Mucosa of rectum (tissue), 2 donors: ENCODE measurements around the gene PRPF40A.

Source experiments
- H3K27ac ChIP-seq, 2 donors: one replicate each; pipeline ENCODE4 v1.7.0; 2013; ENCODE audit warnings: inconsistent platforms in 2 of 2, low read depth in 2 of 2, low read length in 2 of 2
- H3K27me3 ChIP-seq, 2 donors: one replicate each; pipeline ENCODE4 v1.7.0; 2013; ENCODE audit warnings: low read length in 2 of 2; ENCODE audit not compliant: control insufficient read depth in 2 of 2, insufficient read depth in 2 of 2
- H3K36me3 ChIP-seq, 2 donors: one replicate each; pipeline ENCODE4 v1.7.0; 2013; ENCODE audit warnings: low read length in 2 of 2; ENCODE audit not compliant: control insufficient read depth in 2 of 2, insufficient read depth in 2 of 2
- H3K4me1 ChIP-seq, 2 donors: one replicate each; pipeline ENCODE4 v1.7.0; 2013; ENCODE audit warnings: low read length in 2 of 2, mild to moderate bottlenecking in 1 of 2; ENCODE audit not compliant: control insufficient read depth in 2 of 2, insufficient read depth in 2 of 2
- H3K4me3 ChIP-seq, 2 donors: one replicate each; pipeline ENCODE4 v1.7.0; 2013; ENCODE audit warnings: low read length in 2 of 2
- H3K9ac ChIP-seq, 2 donors: one replicate each; pipeline ENCODE4 v1.7.0; 2013; ENCODE audit warnings: low read length in 2 of 2, low read depth in 1 of 2, mild to moderate bottlenecking in 1 of 2
- H3K9me3 ChIP-seq, 2 donors: one replicate each; pipeline ENCODE4 v1.7.0; 2013; ENCODE audit warnings: low read length in 2 of 2; ENCODE audit not compliant: control insufficient read depth in 2 of 2
- donor health status: healthy.
- donor health status: Normal muscosa, but diverticular disease.

PRPF40A gene

DNA sequence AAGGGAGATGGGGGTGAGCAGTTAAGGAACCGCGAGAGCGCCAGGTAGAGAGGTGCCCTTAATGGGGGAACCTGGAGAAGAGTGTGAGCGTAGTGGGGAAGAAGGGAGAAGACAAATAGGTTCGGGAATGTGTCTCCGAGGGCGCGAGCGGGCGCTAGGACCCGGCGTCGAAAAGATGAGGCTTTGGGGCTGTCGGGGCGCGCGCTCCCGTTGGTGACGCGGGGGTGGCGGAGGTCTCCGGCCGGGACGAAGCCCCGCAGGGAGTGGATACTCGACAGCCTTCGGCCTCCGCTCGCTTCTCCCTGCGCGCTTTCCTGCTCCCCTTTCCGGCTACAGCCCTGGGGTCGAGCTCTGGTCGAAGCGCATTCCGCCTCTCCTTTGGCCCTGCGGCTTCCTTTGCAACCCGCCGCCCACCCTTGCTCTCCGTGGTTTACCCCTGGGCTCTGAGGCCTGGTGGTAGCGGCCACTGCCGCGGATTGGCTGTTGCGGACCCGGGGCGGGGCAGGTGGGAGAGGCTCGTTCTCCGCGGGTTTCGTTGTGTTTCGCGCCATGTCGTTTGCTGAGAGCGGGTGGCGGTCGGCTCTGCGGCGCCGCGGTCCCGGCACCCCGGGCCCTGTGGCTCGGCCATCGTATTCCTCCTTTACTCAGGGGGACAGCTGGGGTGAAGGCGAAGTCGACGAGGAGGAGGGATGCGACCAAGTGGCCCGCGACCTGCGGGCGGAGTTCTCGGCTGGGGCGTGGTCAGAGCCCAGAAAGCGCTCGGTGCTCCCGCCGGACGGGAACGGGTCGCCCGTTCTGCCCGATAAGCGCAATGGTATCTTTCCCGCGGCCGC lies 1.0 kb upstream of the PRPF40A start, which contains the start of gene ARL6IP6:
Gene ARL6IP6 (plus strand): TSS at position 545 of the 833 bp plus-strand sequence. CDS start 5 bp downstream, at position 550.
- Histone ChIP-seq H3K9ac (peak within 1 kb of the TSS; percentile 90 to 97), H3K27me3 (no peaks in the 10 kb centered on the region), H3K4me3 (peak within 1 kb of the TSS; percentile 99 to 100), H3K9me3 (no peaks in the 10 kb centered on the region), H3K4me1 (peaks cover 15 to 17% of the 10 kb centered on the region in 2 donors), H3K36me3 (peaks cover 3 to 6% of the 10 kb centered on the region in 2 donors), H3K27ac (peak within 1 kb of the TSS; percentile 99 to 100)

DNA sequence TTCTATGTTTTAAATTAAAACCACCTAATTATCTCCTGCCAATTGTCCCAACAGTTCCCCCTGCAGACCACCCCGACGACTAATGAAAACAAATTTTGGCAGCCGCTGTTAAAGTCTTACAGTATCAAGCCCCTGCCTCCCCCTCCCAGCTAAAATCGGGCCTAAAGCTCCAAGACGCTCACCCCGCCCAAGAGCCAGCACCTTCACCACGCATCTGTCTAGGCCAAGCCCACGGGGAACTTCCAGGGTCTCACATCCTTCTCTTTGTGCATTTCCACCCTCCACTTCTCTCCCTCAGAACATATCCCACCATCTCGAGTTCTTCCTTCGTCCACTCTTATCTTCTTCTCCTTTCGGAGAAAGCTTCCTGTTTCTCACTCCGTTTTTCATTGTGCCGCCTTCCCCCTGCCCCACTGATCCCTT lies 445 bp downstream of the PRPF40A start:
- Histone ChIP-seq H3K9me3 (no peaks in the 10 kb centered on the region), H3K4me1 (peaks cover 15 to 17% of the 10 kb centered on the region in 2 donors), H3K27me3 (no peaks in the 10 kb centered on the region), H3K4me3 (peak overlapping the region; percentile 99 to 100), H3K27ac (peak overlapping the region; percentile 99 to 100), H3K36me3 (peaks cover 6 to 7% of the 10 kb centered on the region in 2 donors), H3K9ac (peak overlapping the region; percentile 90 to 95)

DNA sequence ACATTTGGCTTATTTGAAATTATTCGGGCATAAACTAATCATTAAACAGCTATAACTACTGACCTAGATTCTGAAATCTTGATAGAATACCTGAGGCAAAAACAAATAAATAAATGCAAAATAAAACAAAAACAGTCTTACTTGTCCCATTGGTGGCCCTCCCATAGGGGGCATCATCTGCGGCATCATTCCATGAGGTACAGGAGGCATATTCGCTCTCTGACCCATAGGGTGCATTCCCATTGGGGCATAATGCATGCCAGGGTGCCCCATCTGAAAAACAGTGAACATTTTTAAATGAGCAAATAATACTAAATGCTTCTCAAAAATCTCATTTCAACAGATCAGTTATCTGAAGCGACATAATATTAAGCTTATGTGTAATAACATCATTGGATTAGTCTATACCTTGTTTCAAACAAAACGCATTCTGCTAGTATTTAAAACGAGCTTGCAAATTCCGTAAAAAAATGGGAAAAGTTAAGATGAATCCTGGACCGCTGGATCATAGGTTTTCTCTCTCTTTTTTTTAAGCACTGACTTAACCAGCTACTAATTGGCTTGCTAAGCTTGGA lies 1.3 kb downstream of the PRPF40A start:
- H3K4me3 ChIP-seq: peak overlapping the region; percentile 99 to 100
- peaks cover 15 to 17% of the 10 kb centered on the region in 2 donors for H3K4me1 ChIP-seq
- H3K9ac ChIP-seq: peak overlapping the region in 1 of 2 donors; percentile 90
- no peaks in the 10 kb centered on the region for H3K9me3 ChIP-seq
- H3K36me3 ChIP-seq: peaks cover 3 to 14% of the 10 kb centered on the region in 2 donors
- no peak overlapping the region for H3K27ac ChIP-seq
- H3K27me3 ChIP-seq: no peaks in the 10 kb centered on the region

DNA sequence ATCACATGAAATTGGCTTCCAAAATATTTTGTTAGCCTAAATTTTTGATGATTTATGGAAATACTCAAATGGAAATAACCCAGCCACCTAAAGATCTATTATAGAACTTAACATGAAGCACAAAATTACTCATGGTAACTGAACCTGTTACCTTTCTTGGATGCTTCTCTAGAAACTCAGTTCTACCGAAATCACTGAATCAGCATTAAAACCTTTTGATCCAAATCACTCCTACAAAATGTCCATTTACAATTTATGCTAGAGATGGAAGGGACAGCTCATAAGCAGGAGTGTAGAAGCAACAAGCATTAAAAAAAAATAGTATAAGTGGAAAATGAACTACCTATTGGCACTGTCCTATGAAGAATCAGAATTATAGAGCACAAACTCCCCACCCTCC lies 2.1 kb downstream of the PRPF40A start:
- Histone ChIP-seq H3K27me3 (no peaks in the 10 kb centered on the region), H3K4me1 (peaks cover 15 to 17% of the 10 kb centered on the region in 2 donors), H3K36me3 (peaks cover 6 to 18% of the 10 kb centered on the region in 2 donors), H3K9ac (no peak overlapping the region), H3K27ac (no peak overlapping the region), H3K9me3 (no peaks in the 10 kb centered on the region), H3K4me3 (no peak overlapping the region)

DNA sequence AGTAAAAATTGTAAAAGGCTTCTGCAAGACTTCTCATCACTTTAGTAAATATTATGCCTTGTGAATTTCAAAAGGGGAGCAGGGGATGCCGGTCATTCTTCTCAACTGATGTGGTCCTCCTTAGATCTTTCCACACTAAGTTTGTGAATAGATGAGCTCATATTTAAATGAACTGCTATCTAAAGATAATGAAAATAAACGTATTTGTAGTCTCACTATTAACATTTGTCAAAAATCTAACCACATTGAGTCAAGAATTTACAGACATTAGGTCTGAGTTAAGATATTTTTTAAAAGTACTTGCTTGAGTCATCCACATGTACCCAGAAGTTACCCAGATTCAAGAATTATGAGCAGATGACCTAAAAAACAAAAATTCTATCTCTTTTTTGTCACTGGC lies 6.5 kb downstream of the PRPF40A start:
- H3K9ac ChIP-seq: no peak overlapping the region
- H3K27me3 ChIP-seq: no peaks in the 10 kb centered on the region
- no peaks in the 10 kb centered on the region for H3K9me3 ChIP-seq
- H3K4me1 ChIP-seq: peaks cover 0 to under 1% of the 10 kb centered on the region in 2 donors
- H3K27ac ChIP-seq: no peak overlapping the region
- peaks cover 18 to 27% of the 10 kb centered on the region in 2 donors for H3K36me3 ChIP-seq
- H3K4me3 ChIP-seq: no peak overlapping the region

DNA sequence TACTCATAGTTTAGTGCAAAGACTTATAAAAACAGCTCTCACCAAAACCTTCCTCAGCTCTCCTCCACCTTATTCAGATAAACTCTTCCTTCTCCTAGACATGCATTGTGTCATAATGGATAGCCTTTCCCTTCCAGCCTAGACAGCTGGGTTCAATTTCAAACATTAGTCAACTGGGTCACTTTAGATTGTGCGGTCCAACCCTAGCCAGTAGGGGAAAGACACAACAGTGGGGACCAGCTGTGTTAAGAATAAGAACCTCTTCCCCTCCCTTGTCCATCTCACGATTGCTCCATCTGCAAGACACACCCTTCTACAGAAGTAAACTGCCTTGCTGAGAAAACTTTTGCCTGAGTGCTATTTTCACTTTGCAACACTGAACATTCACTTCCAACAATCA lies 8.5 kb downstream of the PRPF40A start:
- Histone ChIP-seq H3K27ac (no peak overlapping the region), H3K4me1 (no peaks in the 10 kb centered on the region), H3K9ac (no peak overlapping the region), H3K9me3 (no peaks in the 10 kb centered on the region), H3K27me3 (no peaks in the 10 kb centered on the region), H3K36me3 (peaks cover 18 to 27% of the 10 kb centered on the region in 2 donors), H3K4me3 (no peak overlapping the region)

DNA sequence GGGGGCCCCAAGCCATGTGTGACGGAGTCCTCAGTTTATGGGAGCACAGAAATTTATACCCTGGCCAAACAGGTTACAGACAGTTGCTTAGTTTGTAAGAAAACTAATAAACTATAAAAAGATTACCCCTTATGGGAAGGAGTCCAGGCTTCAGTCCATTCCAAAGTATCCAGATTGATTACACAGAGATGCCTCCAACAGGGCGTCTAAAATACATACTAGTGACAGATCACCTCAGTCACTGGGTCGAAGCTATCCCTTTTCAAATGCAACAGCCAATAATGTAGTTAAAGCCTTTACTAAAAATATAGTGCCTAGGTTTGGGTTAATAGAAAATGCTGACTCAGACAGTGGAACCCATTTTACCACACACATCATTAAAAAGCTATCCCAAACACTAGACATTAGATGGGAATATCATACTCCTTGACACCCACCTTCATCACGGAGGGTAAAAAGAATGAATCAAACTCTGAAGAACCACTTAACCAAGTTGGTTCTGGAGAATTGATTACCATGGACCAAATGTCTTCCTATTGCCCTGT lies 10.7 kb downstream of the PRPF40A start:
- H3K9ac ChIP-seq: no peak overlapping the region
- H3K9me3 ChIP-seq: no peaks in the 10 kb centered on the region
- peaks cover 15 to 24% of the 10 kb centered on the region in 2 donors for H3K36me3 ChIP-seq
- H3K27ac ChIP-seq: no peak overlapping the region
- no peak overlapping the region for H3K4me3 ChIP-seq
- H3K27me3 ChIP-seq: no peaks in the 10 kb centered on the region
- H3K4me1 ChIP-seq: no peaks in the 10 kb centered on the region

DNA sequence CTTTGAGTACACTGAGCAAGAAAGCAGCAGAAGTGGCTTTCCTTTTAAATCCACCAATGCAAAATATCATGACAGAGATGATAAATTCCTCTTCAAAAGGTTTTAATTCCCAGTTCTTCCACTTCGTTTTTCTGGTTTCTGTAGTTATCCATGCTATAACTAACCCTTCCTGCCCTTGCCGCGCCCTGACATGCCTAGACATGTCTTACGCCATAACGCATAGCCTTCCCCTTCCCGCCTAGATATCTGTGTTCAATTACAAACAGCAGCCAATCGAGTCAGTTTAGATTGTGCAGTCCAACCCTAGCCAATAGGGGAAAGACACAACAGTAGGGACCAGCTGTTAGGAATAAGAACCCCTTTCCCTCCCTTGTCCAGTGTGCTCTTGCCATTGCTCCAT lies 16.1 kb downstream of the PRPF40A start:
- H3K9me3 ChIP-seq: no peaks in the 10 kb centered on the region
- H3K4me3 ChIP-seq: no peak overlapping the region
- H3K27ac ChIP-seq: no peak overlapping the region
- no peaks in the 10 kb centered on the region for H3K4me1 ChIP-seq
- no peaks in the 10 kb centered on the region for H3K27me3 ChIP-seq
- peaks cover 3 to 6% of the 10 kb centered on the region in 2 donors for H3K36me3 ChIP-seq
- no peak overlapping the region for H3K9ac ChIP-seq

DNA sequence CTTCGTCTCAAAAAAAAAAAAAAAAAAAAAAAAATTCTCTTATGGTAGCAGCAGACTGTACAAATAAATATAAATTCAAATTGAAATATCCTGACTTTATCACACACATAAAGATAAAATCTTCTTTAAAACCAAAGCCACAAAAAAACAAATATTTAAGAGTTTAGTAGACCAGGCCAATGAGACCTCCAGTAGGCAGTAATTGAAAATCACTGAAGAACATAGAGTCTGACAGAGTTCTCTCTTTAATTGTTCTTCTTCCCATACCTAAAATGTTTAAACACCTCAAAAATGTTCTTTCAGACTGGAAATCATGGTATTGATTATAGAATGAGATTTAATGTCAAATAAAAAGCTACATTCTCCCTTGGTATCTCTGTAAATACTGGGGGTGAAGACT lies 20.8 kb downstream of the PRPF40A start:
- Histone ChIP-seq H3K36me3 (peaks cover 12 to 14% of the 10 kb centered on the region in 2 donors), H3K27me3 (no peaks in the 10 kb centered on the region), H3K9ac (no peak overlapping the region), H3K4me3 (no peak overlapping the region), H3K27ac (no peak overlapping the region), H3K4me1 (peaks cover 0 to 2% of the 10 kb centered on the region in 2 donors), H3K9me3 (no peaks in the 10 kb centered on the region)

DNA sequence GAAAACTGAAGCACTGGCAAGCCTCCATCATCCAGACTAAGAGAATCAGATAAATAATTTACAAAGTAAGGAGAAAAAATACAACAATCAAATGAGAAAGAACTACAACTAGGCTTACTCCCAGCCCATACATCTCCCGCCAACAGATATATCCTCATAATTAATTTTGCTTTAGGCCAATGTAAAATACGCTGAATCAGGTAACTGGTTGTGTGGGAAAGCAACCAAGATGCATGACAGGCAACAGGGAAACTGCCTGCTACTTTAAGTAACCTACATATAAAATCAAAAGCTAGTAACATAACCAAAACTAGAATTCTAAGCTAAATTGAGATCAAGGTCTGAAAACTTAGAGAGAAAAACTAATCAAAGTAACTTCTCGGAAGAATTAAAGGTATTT lies 21.5 kb downstream of the PRPF40A start:
- Histone ChIP-seq H3K9ac (no peak overlapping the region), H3K4me3 (no peak overlapping the region), H3K36me3 (peaks cover 9 to 14% of the 10 kb centered on the region in 2 donors), H3K27ac (no peak overlapping the region), H3K27me3 (no peaks in the 10 kb centered on the region), H3K4me1 (peaks cover 0 to 2% of the 10 kb centered on the region in 2 donors), H3K9me3 (no peaks in the 10 kb centered on the region)
